ENCODE results near the gene S1PR3. TPM values are rescaled to one million over a fixed set of nuclear protein-coding genes. Genes with fewer than 3 reads are reported as not detected.

Gene S1PR3
- total RNA-seq, 2 donors from 2014 or later, result 8.2 to 16.3 TPM

DNA sequence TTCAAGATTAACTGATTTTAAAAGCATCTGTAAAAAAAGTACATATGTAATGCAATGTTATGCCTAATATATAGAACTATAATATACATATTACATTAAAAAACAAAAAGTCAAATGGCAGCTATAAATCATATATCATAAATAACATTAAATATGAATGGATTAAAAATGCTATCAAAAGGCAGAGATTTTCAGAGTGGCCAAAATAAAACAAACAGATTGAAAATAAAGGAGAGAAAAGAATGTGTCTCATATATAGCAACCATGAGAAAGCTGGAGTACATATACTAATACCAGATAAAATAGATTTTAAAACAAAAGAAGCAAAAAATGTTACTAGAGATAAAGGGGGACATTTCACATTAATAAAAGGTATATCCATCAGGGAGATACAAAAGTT is 38.5 kb downstream of the S1PR3 start:
- DNase-seq (ENCODE audit: low spot score), result no peak
- TF ChIP-seq POLR2AphosphoS5 (IDR thresholded peaks at IDR 0.05) (no peak), POLR2A (IDR thresholded peaks at IDR 0.05) (no peak)
- TF ChIP-seq, protein P1, sequence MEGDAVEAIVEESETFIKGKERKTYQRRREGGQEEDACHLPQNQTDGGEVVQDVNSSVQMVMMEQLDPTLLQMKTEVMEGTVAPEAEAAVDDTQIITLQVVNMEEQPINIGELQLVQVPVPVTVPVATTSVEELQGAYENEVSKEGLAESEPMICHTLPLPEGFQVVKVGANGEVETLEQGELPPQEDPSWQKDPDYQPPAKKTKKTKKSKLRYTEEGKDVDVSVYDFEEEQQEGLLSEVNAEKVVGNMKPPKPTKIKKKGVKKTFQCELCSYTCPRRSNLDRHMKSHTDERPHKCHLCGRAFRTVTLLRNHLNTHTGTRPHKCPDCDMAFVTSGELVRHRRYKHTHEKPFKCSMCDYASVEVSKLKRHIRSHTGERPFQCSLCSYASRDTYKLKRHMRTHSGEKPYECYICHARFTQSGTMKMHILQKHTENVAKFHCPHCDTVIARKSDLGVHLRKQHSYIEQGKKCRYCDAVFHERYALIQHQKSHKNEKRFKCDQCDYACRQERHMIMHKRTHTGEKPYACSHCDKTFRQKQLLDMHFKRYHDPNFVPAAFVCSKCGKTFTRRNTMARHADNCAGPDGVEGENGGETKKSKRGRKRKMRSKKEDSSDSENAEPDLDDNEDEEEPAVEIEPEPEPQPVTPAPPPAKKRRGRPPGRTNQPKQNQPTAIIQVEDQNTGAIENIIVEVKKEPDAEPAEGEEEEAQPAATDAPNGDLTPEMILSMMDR (IDR thresholded peaks at IDR 0.05), result no peak
- Histone ChIP-seq H3K36me3 (no peaks in the 10 kb centered on the region), H3K27me3 (replicated peaks; ENCODE audit: insufficient read depth) (no peaks in the 10 kb centered on the region), H3K27ac (no peak overlapping the region), H3K9me3 (no peaks in the 10 kb centered on the region), H3K4me1 (replicated peaks) (no peaks in the 10 kb centered on the region), H3K4me3 (no peak overlapping the region)
- intact Hi-C loops (cut with DNase I), result no loop called here

DNA sequence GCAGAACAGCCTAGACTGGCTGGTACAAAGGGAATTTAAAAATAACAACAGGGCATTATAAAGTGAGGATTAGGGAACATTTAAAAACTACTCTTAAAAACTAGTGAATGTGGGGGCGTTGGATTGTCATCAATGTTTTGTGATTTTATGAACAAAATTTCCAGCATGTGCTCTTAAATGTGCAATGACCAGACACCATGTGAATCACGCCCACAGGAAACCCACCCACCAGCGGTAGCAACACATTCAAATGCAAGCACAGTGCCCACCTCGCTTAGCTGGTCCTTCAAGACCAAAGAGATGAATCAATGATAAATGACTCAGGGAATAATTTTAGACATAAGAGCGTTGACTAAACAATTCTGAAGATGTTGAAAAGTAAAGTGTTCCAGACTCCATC is 40.9 kb downstream of the S1PR3 start:
- Histone ChIP-seq H3K4me1 (replicated peaks) (no peaks in the 10 kb centered on the region), H3K27ac (no peak overlapping the region), H3K36me3 (no peaks in the 10 kb centered on the region), H3K27me3 (replicated peaks; ENCODE audit: insufficient read depth) (no peaks in the 10 kb centered on the region), H3K4me3 (no peak overlapping the region), H3K9me3 (no peaks in the 10 kb centered on the region)
- 92% methylated on average over 5 of the region's 5 CpGs for WGBS
- TF ChIP-seq, protein P1 (IDR thresholded peaks at IDR 0.05), result no peak
- TF ChIP-seq POLR2AphosphoS5 (IDR thresholded peaks at IDR 0.05), result no peak
- TF ChIP-seq POLR2A (IDR thresholded peaks at IDR 0.05), result no peak
- intact Hi-C loops (cut with DNase I), result no loop called here
- no peak for DNase-seq (ENCODE audit: low spot score)

DNA sequence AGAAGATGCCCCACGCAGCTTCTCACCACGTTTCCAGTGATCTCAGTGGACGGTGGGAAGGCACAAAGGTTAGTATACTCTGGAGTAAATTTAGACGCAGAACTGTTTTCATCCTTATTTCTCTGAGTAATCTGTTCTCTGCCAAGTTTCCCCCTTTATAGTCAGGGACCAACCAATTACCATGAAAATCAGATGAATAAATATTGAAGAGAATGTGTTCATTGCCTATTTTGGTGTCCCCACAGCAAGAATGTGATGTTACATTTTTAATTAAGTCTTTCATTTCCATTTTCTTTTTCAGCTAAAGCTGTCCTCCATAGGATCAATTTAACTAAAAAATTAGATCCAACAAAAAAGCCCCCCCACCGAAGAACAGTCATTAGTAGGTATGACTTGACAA is 41.4 kb downstream of the S1PR3 start:
- WGBS, result 83% methylated on average over 5 of the region's 5 CpGs
- intact Hi-C loops (cut with DNase I), result no loop called here
- Histone ChIP-seq H3K27ac (no peak overlapping the region), H3K9me3 (no peaks in the 10 kb centered on the region), H3K36me3 (no peaks in the 10 kb centered on the region), H3K4me1 (replicated peaks) (no peaks in the 10 kb centered on the region), H3K27me3 (replicated peaks; ENCODE audit: insufficient read depth) (no peaks in the 10 kb centered on the region), H3K4me3 (no peak overlapping the region)
- TF ChIP-seq POLR2A (IDR thresholded peaks at IDR 0.05), result no peak
- TF ChIP-seq, protein P1 (IDR thresholded peaks at IDR 0.05), result no peak
- TF ChIP-seq POLR2AphosphoS5 (IDR thresholded peaks at IDR 0.05), result no peak
- DNase-seq (ENCODE audit: low spot score), result no peak

DNA sequence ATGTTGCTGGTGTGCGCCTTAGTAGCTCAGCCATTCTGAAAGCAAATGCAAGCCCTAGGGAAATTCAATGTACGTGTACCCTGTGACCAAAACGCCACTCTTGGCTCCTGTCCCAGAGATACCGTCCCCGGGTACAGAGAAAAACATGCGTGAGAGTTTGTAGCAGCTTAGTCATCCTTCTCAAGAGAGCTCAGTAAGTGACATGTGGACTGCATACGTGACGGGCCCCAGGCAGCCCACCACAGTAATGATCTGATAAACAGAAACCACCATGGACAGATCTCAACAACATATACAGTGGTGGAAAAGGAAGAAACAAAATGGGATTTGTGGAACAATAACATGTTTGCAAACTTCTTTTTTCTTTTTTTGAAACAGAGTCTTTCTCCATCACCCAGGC is 45.1 kb downstream of the S1PR3 start:
- Histone ChIP-seq H3K9me3 (no peaks in the 10 kb centered on the region), H3K36me3 (no peaks in the 10 kb centered on the region), H3K27ac (no peak overlapping the region), H3K4me3 (no peak overlapping the region), H3K4me1 (replicated peaks) (no peaks in the 10 kb centered on the region), H3K27me3 (replicated peaks; ENCODE audit: insufficient read depth) (no peaks in the 10 kb centered on the region)
- 58% methylated on average over 8 of the region's 8 CpGs for WGBS
- TF ChIP-seq, protein P1 (IDR thresholded peaks at IDR 0.05), result no peak
- TF ChIP-seq POLR2AphosphoS5 (IDR thresholded peaks at IDR 0.05) (no peak), POLR2A (IDR thresholded peaks at IDR 0.05) (no peak)
- no peak for DNase-seq (ENCODE audit: low spot score)
- intact Hi-C loops (cut with DNase I), result no loop called here

DNA sequence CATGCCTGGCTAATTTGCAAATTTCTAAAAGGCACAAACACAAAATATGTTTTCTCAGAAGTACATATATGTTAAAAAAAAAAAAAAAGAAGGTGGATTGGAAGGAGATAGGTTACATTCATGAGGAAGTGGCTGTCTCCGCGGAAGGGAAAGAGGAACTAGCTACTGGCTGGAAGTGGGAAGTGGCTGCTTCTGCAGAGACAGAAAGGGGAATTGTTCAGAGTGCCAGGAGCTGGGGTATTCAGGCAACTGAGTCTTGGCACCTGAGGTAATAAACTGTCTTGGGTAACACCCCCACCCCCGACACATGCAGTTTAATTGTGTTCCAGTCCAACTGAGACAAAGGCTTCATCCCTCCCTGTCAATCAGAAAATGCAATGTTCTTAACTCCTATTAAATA is 45.6 kb downstream of the S1PR3 start:
- no peak overlapping the region for H3K4me3 ChIP-seq
- TF ChIP-seq POLR2AphosphoS5 (IDR thresholded peaks at IDR 0.05) (no peak), POLR2A (IDR thresholded peaks at IDR 0.05) (no peak)
- TF ChIP-seq, protein P1 (IDR thresholded peaks at IDR 0.05), result no peak
- H3K27me3 ChIP-seq (replicated peaks; ENCODE audit: insufficient read depth), result no peaks in the 10 kb centered on the region
- no peaks in the 10 kb centered on the region for H3K36me3 ChIP-seq
- intact Hi-C loops (cut with DNase I), result no loop called here
- H3K27ac ChIP-seq, result no peak overlapping the region
- DNase-seq (ENCODE audit: low spot score), result no peak
- no peaks in the 10 kb centered on the region for H3K4me1 ChIP-seq (replicated peaks)
- H3K9me3 ChIP-seq, result no peaks in the 10 kb centered on the region
- WGBS, result 47% methylated on average over 3 of the region's 3 CpGs

Data from prostate gland (tissue), 2 donors.